ENCODE measurements around the gene PRR5. TPM values are rescaled to one million over a fixed set of nuclear protein-coding genes. Genes with fewer than 3 reads are reported as not detected.

The PRR5 gene
- total and polyA plus RNA-seq, 7 experiments from 2014 or later, result 19.6 to 49.1 (median 30.7) TPM

- Histone ChIP-seq H3K4me1 (ENCODE audit: control insufficient read depth in 2 of 2, insufficient read depth in 2 of 2, low read length in 2 of 2) (no peaks in the 10 kb centered on the region), H3K4me3 (ENCODE audit: low read length) (no peak overlapping the region), H3K9me3 (ENCODE audit: control insufficient read depth in 2 of 3, low read length in 3 of 3) (no peaks in the 10 kb centered on the region), H3K27ac (ENCODE audit: low read depth, low read length) (no peak overlapping the region), H3K27me3 (ENCODE audit: control insufficient read depth in 2 of 2, insufficient read depth in 2 of 2, low read length in 2 of 2) (peaks cover 2 to 4% of the 10 kb centered on the region in 2 donors), H3K36me3 (ENCODE audit: control insufficient read depth in 2 of 3, insufficient read depth in 3 of 3, low read length in 3 of 3) (no peaks in the 10 kb centered on the region)
- ATAC-seq, result no peak
- peaks cover 0 to 14% (median 5%) of the 10 kb centered on the region in 11 donors for H3K9me3 Mint-ChIP-seq
- intact Hi-C loops (cut with micrococcal nuclease), result no loop called here
- H3K27me3 Mint-ChIP-seq, result peaks cover 17 to 63% (median 40%) of the 10 kb centered on the region in 5 donors
- ChIA-PET CTCF (no interaction called here), POLR2A (no interaction called here)
- H3K36me3 Mint-ChIP-seq, result peaks cover 0 to 7% (median 0%) of the 10 kb centered on the region in 5 donors
- no peaks in the 10 kb centered on the region for H3K4me1 Mint-ChIP-seq
- H3K4me3 Mint-ChIP-seq, result no peak overlapping the region
- H3K27ac Mint-ChIP-seq, result no peak overlapping the region
- no peak for DNase-seq
These were observed 57.0 kb downstream of the PRR5 start for GRCh38 chr22:44759001-44759400.

DNA sequence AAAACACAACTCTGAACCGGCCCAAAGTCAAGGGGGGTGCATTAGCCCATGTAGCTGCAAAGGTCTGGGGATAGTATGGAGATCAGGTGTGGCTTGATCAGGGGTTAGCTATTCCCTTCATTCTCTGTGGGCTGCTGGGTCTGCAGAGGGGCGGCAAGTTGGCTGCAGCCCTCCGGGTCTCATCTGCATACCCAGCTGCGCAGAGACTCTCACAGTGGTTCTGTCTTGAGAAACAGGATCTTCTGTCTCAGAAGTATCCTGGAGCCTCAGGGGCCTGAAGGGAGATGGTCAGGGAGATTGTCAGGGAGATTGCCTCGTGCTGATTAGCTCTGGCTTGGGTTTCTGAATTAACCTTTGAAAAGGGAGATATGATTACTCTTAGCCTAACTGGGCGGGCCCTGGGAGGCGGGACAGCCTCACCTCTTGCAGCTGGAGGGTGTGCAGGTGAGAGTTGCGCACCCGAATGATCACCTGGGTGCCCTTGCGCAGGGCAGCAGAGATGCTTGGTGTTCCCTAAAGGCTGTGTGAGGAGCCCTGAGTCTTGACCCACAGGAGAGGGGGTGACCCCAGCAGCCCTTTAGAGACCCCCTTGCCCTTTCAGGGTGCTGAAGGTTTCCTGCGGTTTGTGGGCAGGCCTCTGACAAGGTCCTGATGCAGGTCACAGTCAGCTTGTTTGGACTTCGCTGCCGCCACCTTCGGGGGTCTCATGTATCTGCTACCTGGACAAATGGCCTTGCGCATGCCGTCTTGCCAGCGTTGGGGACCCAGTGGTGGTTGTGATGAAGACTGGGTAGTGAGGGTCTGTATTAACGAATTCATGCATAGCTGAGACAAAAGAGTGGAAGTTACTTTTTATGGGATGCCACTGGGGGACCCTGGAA is 57.7 kb downstream of the PRR5 start:
- Mint-ChIP-seq H3K27ac (no peak overlapping the region), H3K36me3 (peaks cover 0 to 7% (median 0%) of the 10 kb centered on the region in 5 donors), H3K4me3 (no peak overlapping the region), H3K4me1 (no peaks in the 10 kb centered on the region), H3K27me3 (peaks cover 10 to 61% (median 35%) of the 10 kb centered on the region in 5 donors), H3K9me3 (peaks cover 0 to 14% (median 5%) of the 10 kb centered on the region in 11 donors)
- H3K4me3 ChIP-seq (ENCODE audit: low read length), result no peak overlapping the region
- intact Hi-C loops (cut with micrococcal nuclease), result no loop called here
- no peaks in the 10 kb centered on the region for H3K36me3 ChIP-seq (ENCODE audit: control insufficient read depth in 2 of 3, insufficient read depth in 3 of 3, low read length in 3 of 3)
- no peaks in the 10 kb centered on the region for H3K9me3 ChIP-seq (ENCODE audit: control insufficient read depth in 2 of 3, low read length in 3 of 3)
- H3K4me1 ChIP-seq (ENCODE audit: control insufficient read depth in 2 of 2, insufficient read depth in 2 of 2, low read length in 2 of 2), result no peaks in the 10 kb centered on the region
- POLR2A ChIA-PET, result no interaction called here
- peaks cover 0 to 3% of the 10 kb centered on the region in 2 donors for H3K27me3 ChIP-seq (ENCODE audit: control insufficient read depth in 2 of 2, insufficient read depth in 2 of 2, low read length in 2 of 2)
- DNase-seq (no peak), ATAC-seq (no peak)
- CTCF ChIA-PET, result no interaction called here
- no peak overlapping the region for H3K27ac ChIP-seq (ENCODE audit: low read depth, low read length)

DNA sequence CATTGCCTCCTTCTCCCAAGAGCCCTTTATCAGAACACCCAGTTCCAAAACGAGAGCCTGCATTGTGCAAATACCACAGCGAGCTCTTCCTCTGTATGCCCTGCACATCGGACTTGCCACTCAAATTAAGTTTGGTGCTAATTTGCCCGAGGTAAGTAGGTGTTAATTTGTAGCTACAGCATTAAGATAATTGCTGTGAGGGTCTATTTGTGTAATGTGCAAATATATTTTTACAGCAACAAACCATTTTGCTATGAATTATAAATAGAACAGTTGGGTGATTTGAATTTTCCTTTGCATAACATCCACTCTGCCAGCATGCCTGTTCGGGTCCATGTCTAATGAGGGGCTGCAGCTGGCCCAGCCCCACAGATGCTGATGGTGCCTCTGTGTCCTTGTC is 58.5 kb downstream of the PRR5 start:
- Histone ChIP-seq H3K36me3 (ENCODE audit: control insufficient read depth in 2 of 3, insufficient read depth in 3 of 3, low read length in 3 of 3) (no peaks in the 10 kb centered on the region), H3K27me3 (ENCODE audit: control insufficient read depth in 2 of 2, insufficient read depth in 2 of 2, low read length in 2 of 2) (no peaks in the 10 kb centered on the region), H3K27ac (ENCODE audit: low read depth, low read length) (no peak overlapping the region), H3K9me3 (ENCODE audit: control insufficient read depth in 2 of 3, low read length in 3 of 3) (no peaks in the 10 kb centered on the region), H3K4me1 (ENCODE audit: control insufficient read depth in 2 of 2, insufficient read depth in 2 of 2, low read length in 2 of 2) (no peaks in the 10 kb centered on the region), H3K4me3 (ENCODE audit: low read length) (no peak overlapping the region)
- no peak for ATAC-seq
- Mint-ChIP-seq H3K27me3 (peaks cover 10 to 52% (median 28%) of the 10 kb centered on the region in 5 donors), H3K4me1 (no peaks in the 10 kb centered on the region), H3K9me3 (peaks cover 0 to 14% (median 5%) of the 10 kb centered on the region in 11 donors), H3K36me3 (peaks cover 0 to 7% (median 0%) of the 10 kb centered on the region in 5 donors), H3K27ac (no peak overlapping the region), H3K4me3 (no peak overlapping the region)
- ChIA-PET CTCF (no interaction called here), POLR2A (no interaction called here)
- no peak for DNase-seq
- intact Hi-C loops (cut with micrococcal nuclease), result no loop called here

- no peaks in the 10 kb centered on the region for H3K9me3 ChIP-seq (ENCODE audit: control insufficient read depth in 2 of 3, low read length in 3 of 3)
- H3K27ac Mint-ChIP-seq, result no peak overlapping the region
- H3K4me1 ChIP-seq (ENCODE audit: control insufficient read depth in 2 of 2, insufficient read depth in 2 of 2, low read length in 2 of 2), result no peaks in the 10 kb centered on the region
- intact Hi-C loops (cut with micrococcal nuclease), result no loop called here
- no peaks in the 10 kb centered on the region for H3K4me1 Mint-ChIP-seq
- ChIA-PET CTCF (no interaction called here), POLR2A (no interaction called here)
- H3K27me3 ChIP-seq (ENCODE audit: control insufficient read depth in 2 of 2, insufficient read depth in 2 of 2, low read length in 2 of 2), result no peaks in the 10 kb centered on the region
- no peak overlapping the region for H3K4me3 Mint-ChIP-seq
- peaks cover 9 to 47% (median 23%) of the 10 kb centered on the region in 5 donors for H3K27me3 Mint-ChIP-seq
- peaks cover 0 to 7% (median 0%) of the 10 kb centered on the region in 5 donors for H3K36me3 Mint-ChIP-seq
- H3K36me3 ChIP-seq (ENCODE audit: control insufficient read depth in 2 of 3, insufficient read depth in 3 of 3, low read length in 3 of 3), result no peaks in the 10 kb centered on the region
- ATAC-seq (no peak), DNase-seq (no peak)
- H3K27ac ChIP-seq (ENCODE audit: low read depth, low read length), result no peak overlapping the region
- H3K4me3 ChIP-seq (ENCODE audit: low read length), result no peak overlapping the region
- H3K9me3 Mint-ChIP-seq, result peaks cover 0 to 14% (median 5%) of the 10 kb centered on the region in 11 donors
These were observed 59.0 kb downstream of the PRR5 start for GRCh38 chr22:44761025-44761424.

- Mint-ChIP-seq H3K9me3 (peaks cover 0 to 10% (median 5%) of the 10 kb centered on the region in 11 donors), H3K4me3 (no peak overlapping the region), H3K36me3 (peaks cover 0 to 7% (median 0%) of the 10 kb centered on the region in 5 donors), H3K27me3 (peaks cover 0 to 14% (median 6%) of the 10 kb centered on the region in 5 donors), H3K4me1 (no peaks in the 10 kb centered on the region), H3K27ac (no peak overlapping the region)
- ChIA-PET CTCF (no interaction called here), POLR2A (no interaction called here)
- H3K36me3 ChIP-seq (ENCODE audit: control insufficient read depth in 2 of 3, insufficient read depth in 3 of 3, low read length in 3 of 3), result no peaks in the 10 kb centered on the region
- DNase-seq (no peak), ATAC-seq (no peak)
- no peaks in the 10 kb centered on the region for H3K9me3 ChIP-seq (ENCODE audit: control insufficient read depth in 2 of 3, low read length in 3 of 3)
- H3K4me1 ChIP-seq (ENCODE audit: control insufficient read depth in 2 of 2, insufficient read depth in 2 of 2, low read length in 2 of 2), result no peaks in the 10 kb centered on the region
- intact Hi-C loops (cut with micrococcal nuclease), result no loop called here
- H3K27me3 ChIP-seq (ENCODE audit: control insufficient read depth in 2 of 2, insufficient read depth in 2 of 2, low read length in 2 of 2), result no peaks in the 10 kb centered on the region
- no peak overlapping the region for H3K4me3 ChIP-seq (ENCODE audit: low read length)
- no peak overlapping the region for H3K27ac ChIP-seq (ENCODE audit: low read depth, low read length)
These were observed 62.4 kb downstream of the PRR5 start for GRCh38 chr22:44764373-44764772.

- Mint-ChIP-seq H3K27ac (no peak overlapping the region), H3K27me3 (peaks cover 0 to 13% (median 6%) of the 10 kb centered on the region in 5 donors), H3K36me3 (peaks cover 0 to 7% (median 0%) of the 10 kb centered on the region in 5 donors), H3K9me3 (peaks cover 0 to 10% (median 5%) of the 10 kb centered on the region in 11 donors), H3K4me3 (no peak overlapping the region), H3K4me1 (no peaks in the 10 kb centered on the region)
- H3K4me1 ChIP-seq (ENCODE audit: control insufficient read depth in 2 of 2, insufficient read depth in 2 of 2, low read length in 2 of 2), result no peaks in the 10 kb centered on the region
- intact Hi-C loops (cut with micrococcal nuclease), result no loop called here
- H3K27me3 ChIP-seq (ENCODE audit: control insufficient read depth in 2 of 2, insufficient read depth in 2 of 2, low read length in 2 of 2), result no peaks in the 10 kb centered on the region
- ATAC-seq (no peak), DNase-seq (no peak)
- no peak overlapping the region for H3K27ac ChIP-seq (ENCODE audit: low read depth, low read length)
- CTCF ChIA-PET, result no interaction called here
- POLR2A ChIA-PET, result no interaction called here
- H3K4me3 ChIP-seq (ENCODE audit: low read length), result no peak overlapping the region
- H3K9me3 ChIP-seq (ENCODE audit: control insufficient read depth in 2 of 3, low read length in 3 of 3), result no peaks in the 10 kb centered on the region
- H3K36me3 ChIP-seq (ENCODE audit: control insufficient read depth in 2 of 3, insufficient read depth in 3 of 3, low read length in 3 of 3), result no peaks in the 10 kb centered on the region
These were observed 63.0 kb downstream of the PRR5 start for GRCh38 chr22:44764974-44765373.

All from naive thymus-derived CD4-positive, alpha-beta T cell (primary cell).